ENCODE measurements around the gene AGRN.
A peak's percentile ranks its signal among the peaks of the same experiment; 100 is the strongest.
"Not testable (repeated sequence)": the region's sequence is repeated elsewhere in the genome, so short reads cannot be mapped to it uniquely, and the experiment has no call there.

The AGRN gene

DNA sequence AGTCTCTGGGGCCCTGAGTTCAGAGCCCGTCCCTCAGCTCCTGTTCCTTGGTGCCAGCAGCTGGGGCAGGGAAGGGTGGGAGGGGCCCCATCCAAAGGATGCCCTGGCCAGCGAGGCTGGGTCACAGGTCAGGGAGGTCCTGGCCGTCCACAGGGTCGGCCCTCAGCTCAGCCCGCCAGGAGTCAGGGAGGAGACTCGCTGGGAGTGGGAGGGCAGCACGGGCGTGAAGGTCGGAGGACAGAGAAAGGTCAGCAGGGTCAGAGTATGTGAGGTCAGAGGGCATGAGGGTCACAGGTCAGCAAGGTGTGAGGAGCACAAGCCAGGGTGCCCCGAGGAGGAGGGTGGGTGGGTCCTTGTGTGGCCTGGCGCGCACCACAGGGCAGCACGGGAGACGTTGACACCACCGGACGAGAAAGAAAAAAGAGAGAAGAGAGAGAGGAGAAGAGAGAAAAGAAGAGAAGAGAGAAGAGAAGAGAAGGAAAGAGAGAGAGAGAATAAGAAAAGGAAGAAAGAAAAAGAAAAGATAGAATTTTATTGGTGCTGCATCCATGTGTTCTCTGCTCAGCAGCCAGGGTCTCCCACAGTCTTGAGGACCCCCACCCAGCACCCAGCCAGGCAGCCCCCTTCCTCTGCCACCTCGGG lies 45.1 kb upstream of the AGRN start:
- Histone ChIP-seq H2BK12ac (ENCODE audit: low read length in 2 of 2) (no peak overlapping the region), H3K18ac (ENCODE audit: low read depth in 1 of 2, low read length in 2 of 2) (no peak overlapping the region), H3K4me3 (ENCODE audit: insufficient read depth in 1 of 2, low read depth in 1 of 2, low read length in 2 of 2) (peak overlapping the region in 1 of 2 experiments; percentile 20), H3K9ac (ENCODE audit: low read length) (no peak overlapping the region), H3K27ac (ENCODE audit: low read length, poor library complexity, severe bottlenecking) (no peak overlapping the region), H3K4ac (ENCODE audit: low read depth in 1 of 2, low read length in 2 of 2) (no peak overlapping the region), H3K4me2 (ENCODE audit: low read length, poor library complexity, severe bottlenecking) (no peak overlapping the region), H4K8ac (ENCODE audit: low read length) (no peak overlapping the region), H3K27me3 (ENCODE audit: control insufficient read depth in 1 of 2, insufficient read depth in 1 of 2, low read length in 2 of 2) (peaks cover 0 to 67% of the 10 kb centered on the region in 2 experiments), H2BK5ac (ENCODE audit: low read depth, low read length, poor library complexity, severe bottlenecking) (no peak overlapping the region), H3K14ac (ENCODE audit: low read length in 2 of 2) (no peak overlapping the region), H4K91ac (ENCODE audit: low read length) (no peak overlapping the region), H3K36me3 (ENCODE audit: control insufficient read depth in 1 of 2, insufficient read depth in 2 of 2, low read depth in 1 of 2, low read length in 2 of 2) (peaks cover 0 to 9% of the 10 kb centered on the region in 2 experiments), H2AK5ac (ENCODE audit: low read length, severe bottlenecking) (no peak overlapping the region), H3K23ac (ENCODE audit: low read length in 2 of 2) (no peak overlapping the region), H3K79me1 (replicated peaks; ENCODE audit: low read length, poor library complexity, severe bottlenecking) (no peaks in the 10 kb centered on the region), H2AFZ (ENCODE audit: low read depth, low read length) (no peak overlapping the region), H2BK120ac (ENCODE audit: low read depth, low read length) (no peak overlapping the region), H3K4me1 (ENCODE audit: control insufficient read depth, insufficient read depth, low read depth, low read length) (peaks cover 8% of the 10 kb centered on the region), H3K9me3 (ENCODE audit: control insufficient read depth, low read length) (no peaks in the 10 kb centered on the region), H2BK15ac (ENCODE audit: low read depth, poor library complexity, severe bottlenecking) (no peak overlapping the region)
- 81% methylated on average over 17 of the region's 17 CpGs for WGBS
- no peak for DNase-seq

DNA sequence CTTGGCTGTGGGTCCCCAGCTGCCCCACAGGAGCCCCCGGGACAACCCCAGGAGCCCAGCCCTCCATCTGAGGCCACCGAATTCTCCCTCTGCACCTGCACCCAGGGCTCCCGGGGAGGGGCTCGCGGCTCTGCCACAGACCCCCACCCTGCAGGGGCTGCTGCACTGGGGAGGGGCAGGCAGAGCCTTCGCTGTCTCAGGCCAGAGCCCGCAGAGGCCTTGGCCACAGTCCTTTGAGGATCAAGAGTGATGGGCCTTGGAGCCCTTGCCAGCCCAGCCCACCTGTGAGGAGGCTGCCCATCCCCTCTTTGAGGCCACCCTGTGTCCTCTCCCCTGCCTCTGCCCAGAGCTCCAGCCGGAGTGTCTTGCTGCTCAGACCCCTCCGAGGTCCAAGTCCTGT lies 44.6 kb upstream of the AGRN start:
- H3K4me1 ChIP-seq (ENCODE audit: control insufficient read depth, insufficient read depth, low read depth, low read length) = peaks cover 8% of the 10 kb centered on the region
- H2BK5ac ChIP-seq (ENCODE audit: low read depth, low read length, poor library complexity, severe bottlenecking) = no peak overlapping the region
- H3K27me3 ChIP-seq (ENCODE audit: control insufficient read depth in 1 of 2, insufficient read depth in 1 of 2, low read length in 2 of 2) = peaks cover 0 to 67% of the 10 kb centered on the region in 2 experiments
- no peak overlapping the region for H3K4me2 ChIP-seq (ENCODE audit: low read length, poor library complexity, severe bottlenecking)
- H2AFZ ChIP-seq (ENCODE audit: low read depth, low read length) = no peak overlapping the region
- H3K23ac ChIP-seq (ENCODE audit: low read length in 2 of 2) = no peak overlapping the region
- no peak overlapping the region for H2BK15ac ChIP-seq (ENCODE audit: low read depth, poor library complexity, severe bottlenecking)
- H3K4me3 ChIP-seq (ENCODE audit: insufficient read depth in 1 of 2, low read depth in 1 of 2, low read length in 2 of 2) = no peak overlapping the region
- H3K79me1 ChIP-seq (replicated peaks; ENCODE audit: low read length, poor library complexity, severe bottlenecking) = no peaks in the 10 kb centered on the region
- WGBS = 90% methylated on average over 9 of the region's 9 CpGs
- H2BK12ac ChIP-seq (ENCODE audit: low read length in 2 of 2) = no peak overlapping the region
- H3K4ac ChIP-seq (ENCODE audit: low read depth in 1 of 2, low read length in 2 of 2) = no peak overlapping the region
- no peak overlapping the region for H3K14ac ChIP-seq (ENCODE audit: low read length in 2 of 2)
- no peaks in the 10 kb centered on the region for H3K9me3 ChIP-seq (ENCODE audit: control insufficient read depth, low read length)
- H4K8ac ChIP-seq (ENCODE audit: low read length) = no peak overlapping the region
- DNase-seq = no peak
- H2BK120ac ChIP-seq (ENCODE audit: low read depth, low read length) = no peak overlapping the region
- H3K27ac ChIP-seq (ENCODE audit: low read length, poor library complexity, severe bottlenecking) = no peak overlapping the region
- H3K18ac ChIP-seq (ENCODE audit: low read depth in 1 of 2, low read length in 2 of 2) = no peak overlapping the region
- H2AK5ac ChIP-seq (ENCODE audit: low read length, severe bottlenecking) = no peak overlapping the region
- H3K9ac ChIP-seq (ENCODE audit: low read length) = no peak overlapping the region
- H3K36me3 ChIP-seq (ENCODE audit: control insufficient read depth in 1 of 2, insufficient read depth in 2 of 2, low read depth in 1 of 2, low read length in 2 of 2) = peaks cover 0 to 9% of the 10 kb centered on the region in 2 experiments
- no peak overlapping the region for H4K91ac ChIP-seq (ENCODE audit: low read length)

DNA sequence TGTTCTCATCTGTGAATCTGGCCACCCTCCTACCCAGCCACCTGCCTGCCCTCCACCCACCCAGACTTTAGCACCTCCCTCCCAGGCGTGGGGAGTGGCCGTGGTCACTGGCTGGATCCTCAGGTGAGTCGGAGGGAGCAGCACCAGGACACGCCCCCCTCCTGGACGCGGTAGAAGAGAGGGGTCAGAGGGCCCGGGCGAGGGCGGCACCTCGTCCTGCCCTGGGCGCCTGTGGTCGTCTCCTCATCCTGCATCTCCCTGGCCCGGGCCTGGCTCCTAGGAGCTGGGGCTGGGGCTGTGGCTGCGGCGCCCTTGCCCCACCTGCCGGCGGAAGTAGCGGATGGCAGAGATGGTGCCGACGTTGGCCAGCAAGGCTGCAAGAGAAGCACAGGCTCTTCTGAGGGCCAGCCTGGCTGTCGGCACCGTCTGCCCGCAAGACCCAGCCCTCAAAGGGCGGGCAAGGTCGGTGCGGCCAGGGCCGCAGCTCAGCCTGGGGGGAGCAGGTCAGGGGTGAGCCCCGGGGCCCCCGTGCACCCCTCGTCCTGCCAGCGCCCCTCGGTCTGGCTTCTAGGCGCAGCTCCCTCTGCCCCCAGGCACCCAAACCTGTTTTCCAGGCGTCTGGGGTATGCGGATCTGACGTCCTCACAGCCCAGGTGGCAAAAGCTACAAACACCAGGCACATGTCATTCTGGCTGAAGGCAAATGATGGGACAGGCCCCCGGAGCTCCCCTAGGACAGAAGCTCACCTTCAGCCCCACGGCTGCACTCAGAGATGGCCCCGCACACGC lies 43.8 kb upstream of the AGRN start:
- WGBS = 11% methylated on average over 31 of the region's 40 CpGs
- peak; percentile 65 for DNase-seq

DNA sequence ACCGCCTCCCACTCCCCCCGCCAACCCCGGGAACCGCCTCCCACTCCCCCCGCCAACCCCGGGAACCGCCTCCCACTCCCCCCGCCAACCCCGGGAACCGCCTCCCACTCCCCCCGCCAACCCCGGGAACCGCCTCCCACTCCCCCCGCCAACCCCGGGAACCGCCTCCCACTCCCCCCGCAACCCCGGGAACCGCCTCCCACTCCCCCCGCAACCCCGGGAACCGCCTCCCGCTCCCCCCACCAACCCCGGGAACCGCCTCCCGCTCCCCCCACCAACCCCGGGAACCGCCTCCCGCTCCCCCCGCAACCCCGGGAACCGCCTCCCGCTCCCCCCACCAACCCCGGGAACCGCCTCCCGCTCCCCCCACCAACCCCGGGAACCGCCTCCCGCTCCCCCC lies 43.1 kb upstream of the AGRN start:
- H2BK120ac ChIP-seq (ENCODE audit: low read depth, low read length); H2AK5ac ChIP-seq (ENCODE audit: low read length, severe bottlenecking); H2AFZ ChIP-seq (ENCODE audit: low read depth, low read length); H2BK15ac ChIP-seq (ENCODE audit: low read depth, poor library complexity, severe bottlenecking); H3K14ac ChIP-seq (ENCODE audit: low read length in 2 of 2); H3K9ac ChIP-seq (ENCODE audit: low read length); H4K8ac ChIP-seq (ENCODE audit: low read length); H3K27ac ChIP-seq (ENCODE audit: low read length, poor library complexity, severe bottlenecking); H3K4me3 ChIP-seq (ENCODE audit: insufficient read depth in 1 of 2, low read depth in 1 of 2, low read length in 2 of 2); H2BK5ac ChIP-seq (ENCODE audit: low read depth, low read length, poor library complexity, severe bottlenecking); H3K9me3 ChIP-seq (ENCODE audit: control insufficient read depth, low read length); H3K79me1 ChIP-seq (replicated peaks; ENCODE audit: low read length, poor library complexity, severe bottlenecking); H3K18ac ChIP-seq (ENCODE audit: low read depth in 1 of 2, low read length in 2 of 2); H3K23ac ChIP-seq (ENCODE audit: low read length in 2 of 2); H4K91ac ChIP-seq (ENCODE audit: low read length); H3K4ac ChIP-seq (ENCODE audit: low read depth in 1 of 2, low read length in 2 of 2); H3K4me2 ChIP-seq (ENCODE audit: low read length, poor library complexity, severe bottlenecking); H3K36me3 ChIP-seq (ENCODE audit: control insufficient read depth in 1 of 2, insufficient read depth in 2 of 2, low read depth in 1 of 2, low read length in 2 of 2); H2BK12ac ChIP-seq (ENCODE audit: low read length in 2 of 2); DNase-seq: not testable (repeated sequence)
- H3K27me3 ChIP-seq (ENCODE audit: control insufficient read depth in 1 of 2, insufficient read depth in 1 of 2, low read length in 2 of 2) = peaks cover 0 to 67% of the 10 kb centered on the region in 2 experiments
- H3K4me1 ChIP-seq (ENCODE audit: control insufficient read depth, insufficient read depth, low read depth, low read length) = peaks cover 13% of the 10 kb centered on the region
- no CpG with 5 or more reads among the region's 39 CpGs for WGBS

More for the DNA sequence above, 43.8 kb upstream of the AGRN start:
- H3K4ac ChIP-seq (ENCODE audit: low read depth in 1 of 2, low read length in 2 of 2) = peak overlapping the region; percentile 31 to 47
- peaks cover 0 to 9% of the 10 kb centered on the region in 2 experiments for H3K36me3 ChIP-seq (ENCODE audit: control insufficient read depth in 1 of 2, insufficient read depth in 2 of 2, low read depth in 1 of 2, low read length in 2 of 2)
- peaks cover 0 to 67% of the 10 kb centered on the region in 2 experiments for H3K27me3 ChIP-seq (ENCODE audit: control insufficient read depth in 1 of 2, insufficient read depth in 1 of 2, low read length in 2 of 2)
- no peak overlapping the region for H2AK5ac ChIP-seq (ENCODE audit: low read length, severe bottlenecking)
- no peak overlapping the region for H3K9ac ChIP-seq (ENCODE audit: low read length)
- H2AFZ ChIP-seq (ENCODE audit: low read depth, low read length) = peak overlapping the region; percentile 83
- no peak overlapping the region for H3K27ac ChIP-seq (ENCODE audit: low read length, poor library complexity, severe bottlenecking)
- no peaks in the 10 kb centered on the region for H3K79me1 ChIP-seq (replicated peaks; ENCODE audit: low read length, poor library complexity, severe bottlenecking)
- H4K8ac ChIP-seq (ENCODE audit: low read length) = peak overlapping the region; percentile 89
- no peaks in the 10 kb centered on the region for H3K9me3 ChIP-seq (ENCODE audit: control insufficient read depth, low read length)
- H3K4me1 ChIP-seq (ENCODE audit: control insufficient read depth, insufficient read depth, low read depth, low read length) = peaks cover 9% of the 10 kb centered on the region
- H3K14ac ChIP-seq (ENCODE audit: low read length in 2 of 2) = no peak overlapping the region
- H3K23ac ChIP-seq (ENCODE audit: low read length in 2 of 2) = peak overlapping the region in 1 of 2 experiments; percentile 86
- H2BK12ac ChIP-seq (ENCODE audit: low read length in 2 of 2) = peak overlapping the region; percentile 11 to 22
- peak overlapping the region; percentile 67 for H4K91ac ChIP-seq (ENCODE audit: low read length)
- peak overlapping the region in 1 of 2 experiments; percentile 27 for H3K4me3 ChIP-seq (ENCODE audit: insufficient read depth in 1 of 2, low read depth in 1 of 2, low read length in 2 of 2)
- H2BK5ac ChIP-seq (ENCODE audit: low read depth, low read length, poor library complexity, severe bottlenecking) = no peak overlapping the region
- H3K4me2 ChIP-seq (ENCODE audit: low read length, poor library complexity, severe bottlenecking) = peak overlapping the region; percentile 67
- peak overlapping the region; percentile 4 for H2BK15ac ChIP-seq (ENCODE audit: low read depth, poor library complexity, severe bottlenecking)
- H2BK120ac ChIP-seq (ENCODE audit: low read depth, low read length) = no peak overlapping the region
- no peak overlapping the region for H3K18ac ChIP-seq (ENCODE audit: low read depth in 1 of 2, low read length in 2 of 2)
